HCT116 (cell line): Measurements from ENCODE around the gene PIP4K2A. TPM values are rescaled to one million over a fixed set of nuclear protein-coding genes. Genes with fewer than 3 reads are reported as not detected.
A peak's percentile ranks its signal among the peaks of the same experiment; 100 is the strongest.

ENCODE experiments used
- ATAC-seq: fragments of 200-7000 bp; cut with Tn5 transposase; 2 replicates; pipeline ENCODE4 v1.9.1; 2020; ENCODE audit warnings: mild to moderate bottlenecking, moderate library complexity
- BruUV-seq: library from RNA; stranded (reverse); fragments of 400-500 nt; replicated peaks from 2 replicates; lab custom pipeline; 2021; lab: Mats Ljungman, UMichigan
- CTCF ChIA-PET: fragments of 300-600 bp; sonication (Branson Sonifier 250); formaldehyde crosslinking; loops from one replicate; lab custom pipeline; 2021; ENCODE audit warnings: antibody characterized with exemption; lab: Charles Lee
- POLR2A ChIA-PET: fragments of 300-600, 350-600 bp; sonication (Branson Sonifier 250); formaldehyde crosslinking; loops from one replicate; lab custom pipeline; 2021; ENCODE audit warnings: antibody characterized with exemption; lab: Charles Lee
- RAD21 ChIA-PET, 2 experiments: fragments of 300-600 bp; sonication (Branson Sonifier 250); formaldehyde crosslinking; loops; one replicate each; lab custom pipeline; 2023; ENCODE audit warnings: low total read pairs in 2 of 2; ENCODE audit not compliant: uncharacterized antibody in 2 of 2, unreplicated experiment in 2 of 2, low non-redundant PET in 1 of 2; lab: Charles Lee
- DNase-seq: peaks from one replicate; pipeline ENCODE4 v3.0.0-alpha.2; 2010; ENCODE audit warnings: low read depth, low spot score
- H2AFZ ChIP-seq: fragments of 200-600 bp; shearing (Covaris generic), sonication (generic); 2 replicates; pipeline ENCODE4 v1.6.1; 2017; ENCODE audit warnings: low read depth, mixed run types, mixed read lengths, antibody characterized with exemption, low read length; ENCODE audit not compliant: poor library complexity, severe bottlenecking
- H3K27ac ChIP-seq: 2 replicates; pipeline ENCODE4 v1.5.1; 2012; ENCODE audit warnings: low read depth, low read length
- H3K27me3 ChIP-seq: fragments of 200-600 bp; sonication (generic); 2 replicates; pipeline ENCODE4 v1.6.1; 2016; ENCODE audit warnings: mixed run types, low read length, mixed read lengths; ENCODE audit not compliant: insufficient read depth
- H3K36me3 ChIP-seq, 2 experiments: fragments of 200-500 bp in 1 of 2; fragments of 200-600 bp in 1 of 2; sonication (Bioruptor generic) in 1 of 2; sonication (generic) in 1 of 2; 2 replicates each; pipeline versions ENCODE4 v1.5.1 to v1.6.1; 2014 to 2016; ENCODE audit warnings: low read length in 2 of 2, inconsistent platforms in 1 of 2, mixed read lengths in 1 of 2, mixed run types in 1 of 2; ENCODE audit not compliant: insufficient read depth in 2 of 2, control insufficient read depth in 1 of 2
- H3K4me1 ChIP-seq, 2 experiments: fragments of 200-600 bp in 1 of 2; sonication (generic) in 1 of 2; 2 replicates each; pipeline versions ENCODE4 v1.5.1 to v1.6.1; 2012 to 2017; ENCODE audit warnings: low read length in 2 of 2, inconsistent platforms in 1 of 2, mild to moderate bottlenecking in 1 of 2, mixed read lengths in 1 of 2, mixed run types in 1 of 2, moderate library complexity in 1 of 2; ENCODE audit not compliant: insufficient read depth in 2 of 2, control insufficient read depth in 1 of 2
- H3K4me2 ChIP-seq: fragments of 200-600 bp; sonication (generic); 2 replicates; pipeline ENCODE4 v1.6.1; 2017; ENCODE audit warnings: mixed run types, low read length, mixed read lengths
- H3K4me3 ChIP-seq, 2 experiments: fragments of 200-600 bp in 1 of 2; sonication (generic) in 1 of 2; replicated peaks in 1 of 2; 2 replicates each; pipeline ENCODE4 v1.5.1; 2011 to 2016; ENCODE audit warnings: low read length in 2 of 2, control low read depth in 1 of 2, low read depth in 1 of 2, mild to moderate bottlenecking in 1 of 2, mixed read lengths in 1 of 2, mixed run types in 1 of 2
- H3K79me2 ChIP-seq: fragments of 200-600 bp; sonication (generic); 2 replicates; pipeline ENCODE4 v1.6.1; 2017; ENCODE audit warnings: mild to moderate bottlenecking, mixed run types, low read length, moderate library complexity, mixed read lengths; ENCODE audit not compliant: insufficient read depth
- H3K9ac ChIP-seq: fragments of 200-600 bp; sonication (generic); 2 replicates; pipeline ENCODE4 v1.6.1; 2016; ENCODE audit warnings: low read length, mixed read lengths
- H3K9me2 ChIP-seq: fragments of 200-600 bp; sonication (generic), shearing (Covaris generic); 2 replicates; pipeline ENCODE4 v1.6.1; 2017; ENCODE audit warnings: mixed run types, mild to moderate bottlenecking, moderate library complexity; ENCODE audit not compliant: insufficient read depth
- H3K9me3 ChIP-seq, 2 experiments: fragments of 200-500 bp in 1 of 2; fragments of 200-600 bp in 1 of 2; sonication (Bioruptor generic) in 1 of 2; sonication (generic) in 1 of 2; 2 replicates each; pipeline ENCODE4 v1.6.1; 2014 to 2017; ENCODE audit warnings: low read length in 2 of 2, mixed read lengths in 2 of 2, inconsistent platforms in 1 of 2, low read depth in 1 of 2, mild to moderate bottlenecking in 1 of 2, mixed run types in 1 of 2, moderate library complexity in 1 of 2; ENCODE audit not compliant: control insufficient read depth in 1 of 2, insufficient read depth in 1 of 2
- H4K20me1 ChIP-seq: fragments of 200-600 bp; sonication (generic), shearing (Covaris generic); 2 replicates; pipeline ENCODE4 v1.6.1; 2017; ENCODE audit warnings: mixed run types, mild to moderate bottlenecking, moderate library complexity; ENCODE audit not compliant: insufficient read depth
- CTCF ChIP-seq, 3 experiments: fragments of 200-600 bp in 1 of 3; sonication (generic) in 1 of 3; IDR thresholded peaks in 2 of 3; conservative IDR thresholded peaks in 1 of 3; 2 replicates each; pipeline ENCODE4 v1.5.1; 2012 to 2017; ENCODE audit warnings: low read depth in 2 of 3, low read length in 2 of 3, antibody characterized with exemption in 1 of 3, borderline replicate concordance in 1 of 3, control low read depth in 1 of 3, mild to moderate bottlenecking in 1 of 3, mixed read lengths in 1 of 3, mixed run types in 1 of 3, moderate library complexity in 1 of 3; ENCODE audit not compliant: insufficient read depth in 1 of 3
- ZNF274 ChIP-seq: fragments of 200-500 bp; sonication (Bioruptor generic); IDR thresholded peaks from 2 replicates; pipeline ENCODE4 v1.6.1; 2014; ENCODE audit warnings: mild to moderate bottlenecking, low read depth, low read length, inconsistent platforms
- intact Hi-C: fragments of 100-400 bp; cut with micrococcal nuclease; formaldehyde crosslinking; loops from 2 replicates; pipeline ENCODE4 v1.10.0; 2022
- total RNA-seq: library from RNA; stranded (reverse); gene quantifications from one replicate; pipeline ENCODE4 v1.2.1, GENCODE V29; 2021; ENCODE audit not compliant: unreplicated experiment

The PIP4K2A gene
- total RNA-seq, 1 experiment from 2014 or later, result 41.9 TPM

- TF ChIP-seq CTCF (IDR thresholded peaks at IDR 0.05 in 2 of 3, conservative IDR thresholded peaks at IDR 0.05 in 1 of 3; ENCODE audit: borderline replicate concordance in 1 of 3, insufficient read depth in 1 of 3, low read depth in 2 of 3, low read length in 2 of 3), result no peak
- no peak for TF ChIP-seq ZNF274
- no peaks in the 10 kb centered on the region for H3K36me3 ChIP-seq
- H2AFZ ChIP-seq, result no peak overlapping the region
- peaks cover 8 to 27% of the 10 kb centered on the region in 2 experiments; a peak in 3 of 4 replicates for H3K4me1 ChIP-seq
- H3K9me2 ChIP-seq, result no peaks in the 10 kb centered on the region
- ChIA-PET CTCF (no interaction called here), POLR2A (no interaction called here), RAD21 (interaction anchor here in 1 of 2 experiments (0.7 kb wide), 1 partner anchor 988 kb away, joined by 4 read pairs; no protein-coding TSS in a partner anchor)
- H3K4me2 ChIP-seq, result peak overlapping the region; percentile 92
- no peaks in the 10 kb centered on the region for H3K27me3 ChIP-seq
- no peak for DNase-seq
- H3K4me3 ChIP-seq, result peak overlapping the region; percentile 90 to 92
- peaks cover 60% of the 10 kb centered on the region for H3K79me2 ChIP-seq
- ATAC-seq, result peak; percentile 40
- intact Hi-C loops, result no loop called here
- H3K9me3 ChIP-seq, result no peaks in the 10 kb centered on the region
- peak overlapping the region; percentile 61; the same call in 1 of the 2 replicates for H3K27ac ChIP-seq
- BruUV-seq, result no TSS peak
- H4K20me1 ChIP-seq, result peaks cover 20% of the 10 kb centered on the region; the same call in 1 of the 2 replicates
- H3K9ac ChIP-seq, result peak overlapping the region; percentile 89
These were observed 1.2 kb downstream of the PIP4K2A start for GRCh38 chr10:22712956-22713852.
